H1 (cell line): ENCODE measurements around the gene EIF4E1B. TPM values are rescaled to one million over a fixed set of nuclear protein-coding genes. Genes with fewer than 3 reads are reported as not detected.

Experiments
- CTCF ChIA-PET: fragments of 300-600 bp; sonication (Branson Sonifier 250); formaldehyde crosslinking; loops from one replicate; lab custom pipeline; 2021; ENCODE audit not compliant: partially characterized antibody; lab: Charles Lee
- POLR2A ChIA-PET: fragments of 300-600 bp; sonication (Branson Sonifier 250); formaldehyde crosslinking; loops from one replicate; lab custom pipeline; 2021; ENCODE audit warnings: inconsistent platforms; ENCODE audit not compliant: partially characterized antibody; lab: Charles Lee
- DNase-seq, 2 experiments: peaks; one replicate each; pipeline versions ENCODE4 v3.0.0 to v3.0.0-alpha.2; 2010 to 2022; ENCODE audit warnings: low spot score in 2 of 2, low read depth in 1 of 2, mixed read lengths in 1 of 2
- FAIRE-seq: peaks from 2 replicates; lab custom pipeline; 2011; peaks lifted over from hg19 to GRCh38; lab: Jason Lieb, UNC
- H2AFZ ChIP-seq: 2 replicates; pipeline ENCODE4 v1.8.1; 2012; ENCODE audit warnings: low read length, inconsistent platforms
- H2AK5ac ChIP-seq: 2 replicates; pipeline ENCODE4 v1.6.1; 2013; ENCODE audit warnings: low read depth, low read length
- H2BK120ac ChIP-seq: replicated peaks from 2 replicates; pipeline ENCODE3; 2013; ENCODE audit warnings: low read depth, low read length, inconsistent platforms
- H2BK12ac ChIP-seq: 2 replicates; pipeline ENCODE4 v1.6.1; 2013; ENCODE audit warnings: low read depth, low read length
- H2BK15ac ChIP-seq: 2 replicates; pipeline ENCODE4 v1.6.1; 2013; ENCODE audit warnings: low read length
- H2BK20ac ChIP-seq: 2 replicates; pipeline ENCODE4 v1.6.1; 2013; ENCODE audit warnings: low read length
- H2BK5ac ChIP-seq: 2 replicates; pipeline ENCODE4 v1.6.1; 2013; ENCODE audit warnings: low read depth, low read length
- H3K14ac ChIP-seq: 2 replicates; pipeline ENCODE4 v1.6.1; 2013; ENCODE audit warnings: inconsistent platforms; ENCODE audit not compliant: insufficient read length
- H3K18ac ChIP-seq: 2 replicates; pipeline ENCODE4 v1.6.1; 2013; ENCODE audit warnings: low read length; ENCODE audit errors: extremely low read depth
- H3K23ac ChIP-seq: 2 replicates; pipeline ENCODE4 v1.6.1; 2013; ENCODE audit warnings: inconsistent platforms; ENCODE audit not compliant: insufficient read length
- H3K23me2 ChIP-seq: 2 replicates; pipeline ENCODE4 v1.6.1; 2013; ENCODE audit warnings: low read depth, low read length
- H3K27ac ChIP-seq: 2 replicates; pipeline ENCODE4 v1.6.1; 2011; ENCODE audit warnings: low read depth, low read length, inconsistent platforms
- H3K27me3 ChIP-seq, 4 experiments: replicated peaks in 1 of 4; 1 replicate in 1 of 4; 2 replicates in 3 of 4; pipeline versions ENCODE4 v1.6.1 to v1.8.1; 2011 to 2013; ENCODE audit warnings: low read length in 3 of 4, mild to moderate bottlenecking in 3 of 4, inconsistent platforms in 2 of 4, mixed read lengths in 2 of 4, moderate library complexity in 1 of 4; ENCODE audit not compliant: control insufficient read depth in 3 of 4, insufficient read depth in 3 of 4; ENCODE audit errors: extremely low read depth in 1 of 4
- H3K36me3 ChIP-seq, 4 experiments: 2 replicates each; pipeline versions ENCODE4 v1.6.1 to v1.8.1; 2011 to 2013; ENCODE audit warnings: mild to moderate bottlenecking in 4 of 4, low read length in 3 of 4, moderate library complexity in 2 of 4, control low read depth in 1 of 4, inconsistent platforms in 1 of 4; ENCODE audit not compliant: insufficient read depth in 4 of 4, control insufficient read depth in 2 of 4
- H3K4ac ChIP-seq: replicated peaks from 2 replicates; pipeline ENCODE3; 2013; ENCODE audit warnings: low read length, low read depth, mixed read lengths, inconsistent platforms; ENCODE audit not compliant: insufficient read length
- H3K4me1 ChIP-seq, 4 experiments: replicated peaks in 1 of 4; 1 replicate in 1 of 4; 2 replicates in 3 of 4; pipeline versions ENCODE4 v1.6.1 to v1.8.1; 2011 to 2013; ENCODE audit warnings: low read length in 3 of 4, inconsistent platforms in 2 of 4, mixed read lengths in 1 of 4; ENCODE audit not compliant: insufficient read depth in 4 of 4, control insufficient read depth in 3 of 4
- H3K4me2 ChIP-seq, 2 experiments: 2 replicates each; pipeline versions ENCODE4 v1.6.1 to v1.8.1; 2011 to 2013; ENCODE audit warnings: low read depth in 2 of 2, low read length in 2 of 2, control low read depth in 1 of 2, inconsistent platforms in 1 of 2, mild to moderate bottlenecking in 1 of 2; ENCODE audit not compliant: insufficient read depth in 1 of 2
- H3K4me3 ChIP-seq, 4 experiments: fragments of 200-600, 300-600 bp in 1 of 4; sonication (generic), shearing (Covaris generic), sonication (Bioruptor Twin) in 1 of 4; 2 replicates each; pipeline versions ENCODE4 v1.5.1 to v1.8.1; 2011 to 2016; ENCODE audit warnings: low read length in 4 of 4, low read depth in 3 of 4, control low read depth in 2 of 4, inconsistent platforms in 2 of 4, mild to moderate bottlenecking in 2 of 4, mixed read lengths in 1 of 4, moderate library complexity in 1 of 4; ENCODE audit not compliant: insufficient read depth in 2 of 4; ENCODE audit errors: extremely low read depth in 1 of 4
- H3K56ac ChIP-seq: replicated peaks from 2 replicates; pipeline ENCODE3; 2013; ENCODE audit warnings: low read depth, mild to moderate bottlenecking, mixed read lengths, low read length, inconsistent platforms; ENCODE audit not compliant: insufficient read length
- H3K79me1 ChIP-seq: 2 replicates; pipeline ENCODE4 v1.6.1; 2013; ENCODE audit warnings: low read depth, low read length, control low read depth
- H3K79me2 ChIP-seq, 2 experiments: 2 replicates each; pipeline versions ENCODE4 v1.6.1 to v1.8.1; 2012 to 2013; ENCODE audit warnings: low read length in 2 of 2, mild to moderate bottlenecking in 2 of 2, inconsistent platforms in 1 of 2; ENCODE audit not compliant: insufficient read depth in 2 of 2, control insufficient read depth in 1 of 2
- H3K9ac ChIP-seq, 4 experiments: replicated peaks in 1 of 4; 1 replicate in 1 of 4; 2 replicates in 3 of 4; pipeline versions ENCODE4 v1.6.1 to v1.8.1; 2011 to 2013; ENCODE audit warnings: low read depth in 3 of 4, low read length in 3 of 4, control low read depth in 2 of 4, mild to moderate bottlenecking in 2 of 4, moderate library complexity in 2 of 4, inconsistent platforms in 1 of 4; ENCODE audit errors: extremely low read depth in 1 of 4
- H3K9me3 ChIP-seq, 2 experiments: 2 replicates each; pipeline versions ENCODE4 v1.6.1 to v1.8.1; 2012 to 2013; ENCODE audit warnings: mild to moderate bottlenecking in 2 of 2, moderate library complexity in 2 of 2, control low read depth in 1 of 2, inconsistent platforms in 1 of 2, low read depth in 1 of 2, low read length in 1 of 2, mixed read lengths in 1 of 2; ENCODE audit not compliant: insufficient read depth in 2 of 2
- H4K20me1 ChIP-seq, 2 experiments: replicated peaks in 1 of 2; 2 replicates each; pipeline versions ENCODE3 to v1.8.1; 2011 to 2013; ENCODE audit warnings: inconsistent platforms in 2 of 2, low read length in 2 of 2, mild to moderate bottlenecking in 1 of 2; ENCODE audit not compliant: insufficient read depth in 2 of 2, control insufficient read depth in 1 of 2
- H4K5ac ChIP-seq: 2 replicates; pipeline ENCODE4 v1.6.1; 2013; ENCODE audit warnings: low read length, low read depth, mixed read lengths, inconsistent platforms; ENCODE audit not compliant: insufficient read length
- H4K8ac ChIP-seq: 2 replicates; pipeline ENCODE4 v1.8.0; 2013; ENCODE audit warnings: mild to moderate bottlenecking, moderate library complexity, low read length, inconsistent platforms; ENCODE audit not compliant: insufficient read depth; ENCODE audit errors: extremely low read depth
- H4K91ac ChIP-seq: replicated peaks from 2 replicates; pipeline ENCODE3; 2013; ENCODE audit warnings: low read length, mixed read lengths, inconsistent platforms; ENCODE audit not compliant: insufficient read length
- ASH2L ChIP-seq: fragments of 200-600, 300-600 bp; sonication (generic); IDR thresholded peaks from one replicate; pipeline ENCODE4 v1.7.1; 2017; ENCODE audit warnings: low read length
- CHD1 ChIP-seq: IDR thresholded peaks from 2 replicates; pipeline ENCODE4 v1.6.1; 2012; ENCODE audit warnings: low read depth, low read length, improper control_type of control experiment
- HDAC2 ChIP-seq, 2 experiments: fragments of 300-600 bp in 1 of 2; sonication (generic) in 1 of 2; IDR thresholded peaks; 2 replicates each; pipeline ENCODE4 v1.6.1; 2011 to 2012; ENCODE audit warnings: low read depth in 2 of 2, low read length in 2 of 2, mild to moderate bottlenecking in 2 of 2, moderate library complexity in 2 of 2, borderline replicate concordance in 1 of 2, inconsistent platforms in 1 of 2
- KDM5A ChIP-seq: fragments of 200-600 bp; IDR thresholded peaks from 2 replicates; pipeline ENCODE4 v1.7.1; 2012; ENCODE audit warnings: mild to moderate bottlenecking, low read length, inconsistent platforms, mixed read lengths
- NANOG ChIP-seq: IDR thresholded peaks from 2 replicates; pipeline ENCODE4 v1.6.1; 2011; ENCODE audit warnings: low read length, low read depth, mild to moderate bottlenecking, inconsistent platforms; ENCODE audit not compliant: insufficient read depth, poor library complexity, severe bottlenecking
- NRF1 ChIP-seq: IDR thresholded peaks from 2 replicates; pipeline ENCODE4 v1.6.1; 2011; ENCODE audit warnings: mild to moderate bottlenecking, low read depth, low read length, improper control_type of control experiment
- PHF8 ChIP-seq: fragments of 200-600 bp; sonication (generic); conservative IDR thresholded peaks from 2 replicates; pipeline ENCODE4 v1.7.1; 2012; ENCODE audit warnings: low read depth, mild to moderate bottlenecking, inconsistent platforms, low read length, moderate library complexity
- RFX5 ChIP-seq: IDR thresholded peaks from 2 replicates; pipeline ENCODE4 v1.6.1; 2011; ENCODE audit warnings: low read depth, low read length, improper control_type of control experiment, borderline replicate concordance
- RXRA ChIP-seq: IDR thresholded peaks from 2 replicates; pipeline ENCODE4 v1.6.1; 2011; ENCODE audit warnings: low read depth, mild to moderate bottlenecking, low read length, moderate library complexity; ENCODE audit not compliant: insufficient read depth
- SIN3A ChIP-seq, 2 experiments: IDR thresholded peaks in 1 of 2; conservative IDR thresholded peaks in 1 of 2; 2 replicates each; pipeline ENCODE4 v1.6.1; 2011 to 2012; ENCODE audit warnings: low read length in 2 of 2, improper control_type of control experiment in 1 of 2, low read depth in 1 of 2, mild to moderate bottlenecking in 1 of 2
- ZNF274 ChIP-seq: IDR thresholded peaks from 2 replicates; pipeline ENCODE4 v1.7.0; 2012; ENCODE audit warnings: low read length, borderline replicate concordance; ENCODE audit errors: extremely low read depth
- WGBS, 2 experiments: shearing (Covaris generic) in 1 of 2; methylation state at CpG; one replicate each; pipeline versions ENCODE4 v1.1.6 to v1.1.7; 2013 to 2015; ENCODE audit warnings: low lambda C conversion rate in 2 of 2, mixed read lengths in 2 of 2, inconsistent platforms in 1 of 2, low coverage in 1 of 2, missing lambda C conversion rate in 1 of 2; ENCODE audit not compliant: insufficient replicate concordance in 2 of 2, insufficient coverage in 1 of 2, insufficient read length in 1 of 2; ENCODE audit errors: extremely low coverage in 1 of 2, missing lambda C conversion rate in 1 of 2; 5-methylcytosine and 5-hydroxymethylcytosine counted together
- polyA plus RNA-seq, 7 experiments: library from polyadenylated mRNA; depleted of rRNA in 3 of 7; stranded (reverse) in 5 of 7; unstranded in 2 of 7; fragments of >200 nt in 5 of 7; fragments of 200-250 nt in 2 of 7; gene quantifications; 1 replicate in 5 of 7; 2 replicates in 1 of 7; 4 replicates in 1 of 7; pipeline versions ENCODE4 v1.2.1 to v1.2.3, GENCODE V29; 2011 to 2013; ENCODE audit warnings: missing spikeins in 2 of 7, mixed read lengths in 2 of 7
- total RNA-seq: library from RNA; stranded (reverse); fragmentation: NEBNext Ultra II Directional; extraction: Animal tissue kit (Norgen Biotek cat#: 25700); gene quantifications from 2 replicates; pipeline ENCODE4 v1.2.1, GENCODE V29; 2021

The EIF4E1B gene
- total and polyA plus RNA-seq, 2 of the 8 experiments (the other 6 are each of a cell fraction or from before 2014, with no cell fraction given) = 0.97 to 1.3 TPM

DNA sequence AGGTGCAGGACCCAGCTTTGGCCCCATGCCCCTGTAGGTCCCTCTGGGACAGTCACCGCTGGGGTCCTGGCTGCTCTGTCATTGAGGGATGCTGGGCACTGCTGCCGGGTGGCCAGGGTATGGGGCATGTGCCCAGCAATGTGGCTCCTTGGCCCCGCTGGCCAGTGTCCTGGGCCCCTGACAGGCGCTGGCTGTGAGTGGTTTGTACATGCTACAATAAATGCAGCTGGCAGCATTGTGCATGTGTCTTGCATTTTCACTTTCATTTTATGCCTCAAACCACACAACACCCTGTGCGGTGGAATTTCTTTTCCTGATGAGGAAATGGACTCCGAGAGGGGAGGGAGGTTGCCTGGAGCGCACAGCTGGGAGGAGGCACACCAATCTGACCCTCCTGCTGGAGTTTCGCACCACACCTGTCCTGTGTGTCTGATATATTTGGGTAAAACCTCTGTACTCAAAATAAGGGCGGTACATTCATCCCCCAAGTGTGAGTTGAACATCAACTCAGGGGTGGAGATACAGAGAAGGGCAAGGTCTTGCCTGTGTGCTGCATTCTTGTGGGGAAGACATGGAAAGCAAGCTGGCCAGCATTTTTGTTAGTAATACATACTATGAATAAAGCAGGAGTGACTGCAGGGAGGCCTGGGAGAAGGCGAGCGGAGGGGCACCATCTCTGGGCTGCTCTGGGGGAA, 28.5 kb downstream of the EIF4E1B start:
- no peak overlapping the region for H3K23ac ChIP-seq
- no peak overlapping the region for H2BK15ac ChIP-seq
- H2BK120ac ChIP-seq = no peak overlapping the region
- H3K23me2 ChIP-seq = peaks cover 4% of the 10 kb centered on the region; the same call in 1 of the 2 replicates
- no peak for TF ChIP-seq ASH2L
- TF ChIP-seq NRF1 = no peak
- no peak for TF ChIP-seq ZNF274
- TF ChIP-seq RXRA = no peak
- no peak for TF ChIP-seq CHD1
- no peak for TF ChIP-seq RFX5
- no peak for TF ChIP-seq SIN3A (conservative IDR thresholded peaks at IDR 0.05 in 1 of 2, IDR thresholded peaks at IDR 0.05 in 1 of 2; ENCODE audit: low read depth in 1 of 2, low read length in 2 of 2)
- no peak for TF ChIP-seq NANOG
- no peak for TF ChIP-seq KDM5A
- no peak for TF ChIP-seq HDAC2 (IDR thresholded peaks at IDR 0.05; ENCODE audit: borderline replicate concordance in 1 of 2, low read depth in 2 of 2, low read length in 2 of 2)
- TF ChIP-seq PHF8 = no peak
- TF ChIP-seq, all 59 proteins: peak for 0
- no peaks in the 10 kb centered on the region; a peak in 1 of 8 replicates for H3K36me3 ChIP-seq
- no peak overlapping the region for H3K4me3 ChIP-seq
- peaks cover 0 to 3% (median 2%) of the 10 kb centered on the region in 4 experiments; a peak in 5 of 7 replicates for H3K4me1 ChIP-seq
- no peak overlapping the region for H3K18ac ChIP-seq
- no peak overlapping the region for H2BK20ac ChIP-seq
- no peaks in the 10 kb centered on the region for H3K79me2 ChIP-seq
- H4K8ac ChIP-seq = no peak overlapping the region; the same call in 1 of the 2 replicates
- H2AFZ ChIP-seq = no peak overlapping the region
- H3K4me2 ChIP-seq = no peak overlapping the region
- H3K27ac ChIP-seq = no peak overlapping the region
- no peak overlapping the region for H4K91ac ChIP-seq
- H3K56ac ChIP-seq = no peak overlapping the region
- H3K79me1 ChIP-seq = no peaks in the 10 kb centered on the region
- no peak overlapping the region for H3K4ac ChIP-seq
- H4K5ac ChIP-seq = no peak overlapping the region
- H3K14ac ChIP-seq = no peak overlapping the region
- H3K9ac ChIP-seq = no peak overlapping the region
- H2BK5ac ChIP-seq = no peak overlapping the region
- H3K9me3 ChIP-seq = no peaks in the 10 kb centered on the region
- ChIA-PET CTCF (interaction anchor here (0.7 to 35.1 kb wide), 42 partner anchors 9 to 505 kb away, joined by 3 to 859 read pairs (median 7); partner anchors contain the start of genes EIF4E1B, FGFR4, HIGD2A and NOP16), POLR2A (interaction anchor here (0.7 to 2.1 kb wide), 4 partner anchors 29 to 241 kb away, joined by 3 to 9 read pairs (median 4); partner anchors contain the start of genes EIF4E1B and SNCB)
- no peak for DNase-seq
- no peaks in the 10 kb centered on the region for H3K27me3 ChIP-seq
- FAIRE-seq = no peak
- no peak overlapping the region for H2BK12ac ChIP-seq
- H4K20me1 ChIP-seq = peaks cover 0 to 4% of the 10 kb centered on the region in 2 experiments
- H2AK5ac ChIP-seq = no peak overlapping the region
- WGBS, 2 experiments = 85% methylated on average over 10 of the region's 11 CpGs; no CpG with 5 or more reads in 1 of the 2 experiments
